GM23338 (cell line): ENCODE results near the gene IGSF21.

Source experiments
- CREB1 ChIP-seq: fragments of 250-450 bp; sonication (Bioruptor Pico); IDR thresholded peaks from 2 replicates; pipeline ENCODE4 v1.5.0; 2020; ENCODE audit warnings: low read depth, mild to moderate bottlenecking, moderate library complexity
- CTCF ChIP-seq, 2 experiments: fragments of 200-600 bp in 1 of 2; sonication (generic) in 1 of 2; conservative IDR thresholded peaks; 2 replicates each; pipeline versions ENCODE4 v1.5.1 to v1.6.1; 2016 to 2017; ENCODE audit warnings: antibody characterized with exemption in 2 of 2, low read depth in 2 of 2, mild to moderate bottlenecking in 2 of 2, moderate library complexity in 1 of 2
- EZH2 ChIP-seq: fragments of 200-600 bp; sonication (generic); IDR thresholded peaks from one replicate; pipeline ENCODE4 v1.8.0; 2017; ENCODE audit warnings: antibody characterized with exemption, mild to moderate bottlenecking, low read depth; ENCODE audit not compliant: unreplicated experiment
- EZH2phosphoT487 ChIP-seq: fragments of 200-600 bp; sonication (generic); IDR thresholded peaks from one replicate; pipeline ENCODE4 v1.8.1; 2018; ENCODE audit warnings: antibody characterized with exemption; ENCODE audit not compliant: unreplicated experiment
- JUNB ChIP-seq: IDR thresholded peaks from one replicate; pipeline ENCODE4 v1.6.1; 2016; ENCODE audit warnings: antibody characterized with exemption; ENCODE audit not compliant: unreplicated experiment
- NANOG ChIP-seq: IDR thresholded peaks from 2 replicates; pipeline ENCODE4 v1.6.1; 2016; ENCODE audit warnings: antibody characterized with exemption, borderline replicate concordance
- POLR2AphosphoS5 ChIP-seq: IDR thresholded peaks from 2 replicates; pipeline ENCODE4 v1.6.1; 2016; ENCODE audit warnings: antibody characterized with exemption, low read depth
- REST ChIP-seq: IDR thresholded peaks from one replicate; pipeline ENCODE4 v1.6.1; 2018; ENCODE audit warnings: antibody characterized with exemption; ENCODE audit not compliant: unreplicated experiment
- ZNF114 ChIP-seq: fragments of 250-450 bp; sonication (Bioruptor Pico); IDR thresholded peaks from 2 replicates; pipeline ENCODE4 v1.5.0; 2020; ENCODE audit warnings: mild to moderate bottlenecking, moderate library complexity
- ZNF331 ChIP-seq: fragments of 250-450 bp; sonication (Bioruptor Pico); IDR thresholded peaks from 2 replicates; pipeline ENCODE4 v1.5.0; 2020; ENCODE audit warnings: low read depth, mild to moderate bottlenecking, moderate library complexity

GRCh38 chr1:18197299-18197698 is 89.7 kb downstream of the IGSF21 start:
- TF ChIP-seq CTCF (conservative IDR thresholded peaks at IDR 0.05; ENCODE audit: low read depth in 2 of 2) (0 out of 4 replicates have a peak, but pooled peaks of 1 of the 2 experiments have one; percentile 7), ZNF114 (CRISPR knock-in tag) (no peak), POLR2AphosphoS5 (no peak), EZH2 (no peak), EZH2phosphoT487 (no peak), REST (no peak), CREB1 (CRISPR knock-in tag) (no peak), ZNF331 (CRISPR knock-in tag) (no peak), NANOG (no peak), JUNB (no peak)
